T-helper 9 cell (primary cell): ENCODE data around the gene SPEF2.
"Not testable (repeated sequence)": the region's sequence is repeated elsewhere in the genome, so short reads cannot be mapped to it uniquely, and the experiment has no call there.

Experiments
- DNase-seq: peaks from one replicate; pipeline ENCODE4 v3.0.0-alpha.2; 2020

SPEF2 gene

GRCh38 chr5:35826056-35826455 lies 208.4 kb downstream of the SPEF2 start:
- no peak for DNase-seq

DNA sequence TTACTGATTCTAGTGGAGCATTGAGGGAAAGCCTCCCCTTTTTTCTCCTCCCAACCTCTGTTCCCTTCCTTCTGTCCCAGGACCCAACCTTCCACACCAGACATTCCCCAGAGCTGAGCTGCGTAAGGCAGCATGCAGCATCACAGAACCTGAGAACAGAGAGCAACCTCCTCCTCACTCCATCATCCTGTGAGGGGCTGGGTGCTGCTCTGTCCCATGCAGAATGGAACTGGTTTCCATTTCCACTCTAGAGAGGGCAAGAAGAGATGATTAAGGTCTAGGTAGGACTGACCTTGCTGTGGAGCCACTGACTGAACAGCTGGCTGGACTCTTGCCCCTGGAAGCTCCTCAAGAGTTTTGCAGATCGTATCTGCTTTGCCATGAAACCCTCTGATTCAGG lies 208.9 kb downstream of the SPEF2 start:
- no peak for DNase-seq

- DNase-seq: no peak
These were observed 210.5 kb downstream of the SPEF2 start for GRCh38 chr5:35828082-35828598.

DNA sequence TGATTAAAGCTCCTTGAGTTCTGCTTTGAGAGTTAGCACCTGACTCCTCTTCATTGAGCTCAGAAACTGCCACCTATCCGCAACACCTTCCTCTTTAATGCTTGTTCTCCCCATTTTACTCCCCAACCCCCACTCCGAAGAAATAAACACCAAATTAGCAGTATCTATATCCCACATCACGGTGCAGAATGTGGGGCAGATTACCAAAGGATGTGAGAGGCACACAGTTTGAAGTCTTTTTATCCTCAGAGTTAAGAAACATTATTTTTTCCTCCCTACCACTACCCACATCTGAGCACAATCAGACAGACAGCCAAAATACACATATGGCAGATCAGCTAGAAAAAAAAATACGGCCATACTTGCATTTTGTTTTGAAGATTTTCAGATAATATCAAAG lies 212.9 kb downstream of the SPEF2 start:
- peak; percentile 22 for DNase-seq

- no peak for DNase-seq
These were observed 215.1 kb downstream of the SPEF2 start for GRCh38 chr5:35832762-35833161.

DNA sequence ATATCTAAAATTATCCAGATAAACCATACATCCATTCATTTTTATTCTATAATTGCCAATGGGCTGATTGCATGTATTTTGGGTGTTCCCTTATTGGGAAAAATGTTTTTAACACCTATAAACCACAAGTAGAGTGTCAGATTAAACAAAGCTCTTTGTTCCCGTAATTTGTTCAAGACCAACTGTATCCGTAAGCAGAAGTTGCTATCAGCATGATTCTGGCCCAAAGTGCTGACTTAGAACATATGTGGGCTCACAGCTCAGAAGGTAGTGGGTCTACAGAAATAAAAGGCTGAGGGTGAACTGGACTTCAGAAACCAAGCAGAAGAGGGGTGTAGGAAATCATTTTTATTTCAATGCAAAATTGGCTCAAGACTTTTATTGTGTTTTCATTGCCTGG lies 215.6 kb downstream of the SPEF2 start:
- DNase-seq: no peak

GRCh38 chr5:35835796-35836742 lies 218.4 kb downstream of the SPEF2 start:
- DNase-seq: no peak

DNA sequence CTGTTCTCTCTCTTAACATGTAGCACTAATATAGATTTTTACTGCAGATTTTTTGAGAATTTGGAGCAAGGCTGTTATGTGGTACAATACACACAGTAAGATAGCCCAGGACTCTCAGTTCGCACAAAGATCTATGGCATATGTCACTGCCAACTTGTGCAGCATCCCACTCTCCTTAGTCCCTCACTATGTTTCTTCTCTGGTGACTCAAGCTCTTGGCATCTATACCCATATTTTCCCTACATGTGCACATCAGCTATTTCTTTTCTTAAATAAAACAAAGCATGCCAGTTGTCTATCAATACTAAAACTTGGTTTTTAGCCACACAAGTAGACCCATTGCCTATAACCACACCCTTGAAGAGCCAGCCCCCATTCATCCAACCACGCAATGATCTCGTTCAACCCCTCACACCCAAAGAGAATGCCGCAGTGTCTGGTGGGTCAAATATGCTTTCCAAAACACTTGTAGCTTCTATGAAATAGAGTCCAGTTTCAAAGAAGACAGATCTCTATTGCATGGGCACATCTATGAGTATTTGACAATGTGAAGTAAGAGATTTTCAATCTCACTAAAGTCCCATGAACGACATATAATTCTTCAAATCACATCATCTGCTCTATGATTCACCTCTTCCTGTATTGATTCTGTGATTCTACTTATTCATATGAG lies 220.8 kb downstream of the SPEF2 start:
- DNase-seq: no peak

GRCh38 chr5:35842856-35843255 lies 225.2 kb downstream of the SPEF2 start:
- no peak for DNase-seq

DNA sequence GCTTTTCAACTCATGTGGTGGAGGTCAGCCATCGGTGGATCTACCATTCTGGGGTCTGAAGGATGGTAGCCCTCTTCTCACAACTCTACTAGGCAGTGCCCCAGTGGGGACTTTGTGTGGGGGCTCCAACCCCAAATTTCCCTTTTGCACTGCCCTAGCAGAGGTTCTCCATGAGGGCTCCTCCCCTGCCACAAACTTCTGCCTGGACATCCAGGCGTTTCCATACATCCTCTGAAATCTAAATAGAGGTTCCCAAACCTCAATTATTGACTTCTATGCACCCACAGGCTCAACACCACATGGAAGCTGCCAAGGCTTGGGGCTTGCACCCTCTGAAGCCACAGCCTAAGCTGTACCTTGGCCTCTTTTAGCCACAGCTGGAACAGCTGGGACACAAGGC lies 227.8 kb downstream of the SPEF2 start:
- DNase-seq: not testable (repeated sequence)

DNA sequence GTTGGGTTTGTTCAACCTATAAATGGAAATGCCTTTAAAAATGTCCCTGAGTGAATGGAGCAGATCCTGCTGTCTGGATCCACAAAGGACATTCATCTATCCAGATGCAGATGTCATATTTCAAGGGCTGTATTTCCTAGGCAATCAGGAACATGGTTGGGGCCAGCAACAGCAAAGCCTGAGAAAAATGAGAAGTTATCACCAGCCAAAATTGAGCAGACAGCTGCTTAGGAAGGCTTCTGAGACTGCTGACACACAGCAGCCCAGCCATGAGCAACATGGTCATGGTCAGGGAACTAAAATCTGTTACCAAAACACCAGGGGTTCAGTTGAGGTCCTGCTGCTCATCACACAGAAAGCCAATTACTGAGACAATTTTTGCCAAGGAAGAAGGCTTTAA lies 229.8 kb downstream of the SPEF2 start:
- DNase-seq: no peak

- no peak for DNase-seq
These were observed 230.3 kb downstream of the SPEF2 start for GRCh38 chr5:35847961-35848360.

GRCh38 chr5:35849860-35850259 lies 232.2 kb downstream of the SPEF2 start:
- no peak for DNase-seq

DNA sequence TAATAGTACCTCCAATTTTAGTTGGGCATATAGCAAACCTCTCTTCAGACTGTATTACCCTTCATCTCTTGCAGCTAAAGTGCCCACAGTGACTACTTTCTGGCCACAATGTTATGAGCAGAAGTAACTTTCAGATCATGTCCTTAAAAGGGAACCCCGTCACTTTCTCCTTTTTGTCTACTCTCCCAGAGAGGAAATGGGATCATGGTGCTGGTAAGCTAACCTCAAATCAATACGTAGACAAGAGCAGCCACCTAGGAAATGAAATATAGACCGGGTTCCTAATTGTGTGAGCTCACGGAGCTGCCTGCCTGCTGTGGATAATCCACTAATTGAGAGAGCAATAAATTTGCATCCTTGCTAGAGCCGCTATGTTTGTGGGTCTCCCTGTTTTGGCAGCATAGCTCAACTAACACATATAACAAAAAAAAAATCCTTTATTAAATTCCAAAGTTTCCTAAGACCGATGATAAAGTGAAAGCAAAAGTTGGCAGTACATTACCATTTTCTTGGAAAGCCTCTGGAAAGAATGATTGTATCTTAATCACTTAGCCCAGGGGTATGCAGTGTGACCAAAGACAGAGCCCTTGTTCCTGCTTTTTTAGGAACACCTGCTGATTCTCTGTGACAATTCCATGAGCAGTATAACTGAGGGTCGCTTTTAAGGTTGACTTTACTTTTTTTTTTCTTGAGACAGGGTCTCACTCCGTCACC lies 233.5 kb downstream of the SPEF2 start:
- no peak for DNase-seq

DNA sequence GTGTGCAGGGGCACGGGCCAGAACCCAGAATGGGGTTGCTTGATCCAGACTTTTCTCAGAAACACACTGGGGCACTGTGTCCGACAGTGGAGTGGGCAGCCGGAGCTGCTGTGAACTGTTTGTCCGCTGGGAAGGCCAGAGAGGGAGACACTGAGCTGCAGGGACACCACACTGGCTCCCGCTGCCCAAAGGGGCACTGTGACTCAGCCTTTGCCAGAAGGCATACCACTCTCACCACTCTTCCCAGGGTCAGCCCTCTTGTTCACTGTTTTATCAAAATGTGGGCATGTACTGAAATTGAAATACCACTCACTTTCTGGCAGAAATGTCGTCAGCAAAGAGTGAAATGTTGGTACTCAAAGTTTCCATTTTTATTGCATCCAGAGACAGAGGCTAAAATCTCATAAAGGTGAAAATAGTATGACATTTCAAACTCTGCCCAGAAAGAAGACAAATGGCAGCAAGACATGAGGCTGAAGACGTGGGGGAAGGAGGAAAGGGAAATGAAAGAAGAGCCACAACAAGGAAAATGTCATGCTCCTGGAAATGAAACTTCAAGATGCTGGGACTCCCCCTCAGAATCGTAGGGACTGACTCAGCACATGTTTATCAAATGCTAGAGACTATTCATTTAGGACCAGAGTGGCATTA lies 234.5 kb downstream of the SPEF2 start:
- no peak for DNase-seq

GRCh38 chr5:35852773-35853172 lies 235.1 kb downstream of the SPEF2 start:
- DNase-seq: no peak

GRCh38 chr5:35853631-35854030 lies 236.0 kb downstream of the SPEF2 start:
- peak; percentile 59 for DNase-seq

DNA sequence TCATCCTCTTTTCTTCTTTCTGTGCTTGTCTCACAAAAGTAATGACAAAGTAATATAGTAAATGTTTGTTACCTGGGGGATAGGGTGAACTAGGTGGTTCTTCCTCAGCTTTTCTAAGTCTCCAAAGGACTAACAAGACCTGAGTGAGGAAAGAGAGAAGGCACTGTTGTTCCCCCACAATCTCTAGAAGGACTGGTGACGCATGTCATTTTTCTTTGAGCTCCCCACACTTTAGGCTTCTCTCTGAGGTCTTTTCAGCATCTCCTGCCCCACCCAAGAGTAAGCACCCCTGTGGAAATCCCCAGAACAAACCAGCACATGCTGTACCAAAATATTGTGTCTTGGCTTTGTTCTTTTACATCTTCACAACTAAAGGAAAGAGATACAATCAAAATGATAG lies 236.6 kb downstream of the SPEF2 start:
- DNase-seq: peak; percentile 57

- no peak for DNase-seq
These were observed 237.5 kb downstream of the SPEF2 start for GRCh38 chr5:35855187-35855586.

DNA sequence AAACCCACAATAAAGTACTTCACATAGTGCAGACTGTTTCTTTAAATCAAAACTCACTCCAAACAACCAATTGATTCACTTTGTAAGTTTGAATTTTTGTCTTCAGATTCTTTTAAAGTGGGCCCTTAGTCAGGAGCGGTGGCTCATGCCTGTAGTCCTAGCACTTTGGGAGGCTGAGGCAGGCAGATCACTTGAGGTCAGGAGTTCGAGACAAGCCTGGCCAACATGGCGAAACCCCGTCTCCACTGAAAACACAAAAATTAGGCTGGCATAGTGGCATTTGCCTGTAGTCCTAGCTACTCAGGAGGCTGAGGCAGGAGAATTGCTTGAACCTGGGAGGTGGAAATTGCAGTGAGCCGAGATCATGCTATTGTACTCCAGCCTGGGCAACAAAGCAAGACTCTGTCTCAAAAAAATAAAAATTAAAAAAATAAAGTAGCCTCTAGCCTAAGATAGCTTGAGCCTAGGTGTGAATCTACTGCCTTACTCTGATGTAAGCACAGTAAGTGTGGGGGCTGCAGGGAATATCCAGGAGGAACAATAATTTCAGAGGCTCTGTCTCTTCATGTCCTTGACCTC lies 238.6 kb downstream of the SPEF2 start:
- not testable (repeated sequence) for DNase-seq

GRCh38 chr5:35856765-35857351 lies 239.2 kb downstream of the SPEF2 start, which contains the start of gene IL7R:
IL7R (plus strand) TSS chr5:35856891; CDS start chr5:35856978, 87 bp downstream.
- DNase-seq: no peak
